ENCODE measurements around the gene OPCML. TPM values are rescaled to one million over a fixed set of nuclear protein-coding genes. Genes with fewer than 3 reads are reported as not detected.

Gene OPCML
- total RNA-seq, 1 donor from 2014 or later: not detected

DNA sequence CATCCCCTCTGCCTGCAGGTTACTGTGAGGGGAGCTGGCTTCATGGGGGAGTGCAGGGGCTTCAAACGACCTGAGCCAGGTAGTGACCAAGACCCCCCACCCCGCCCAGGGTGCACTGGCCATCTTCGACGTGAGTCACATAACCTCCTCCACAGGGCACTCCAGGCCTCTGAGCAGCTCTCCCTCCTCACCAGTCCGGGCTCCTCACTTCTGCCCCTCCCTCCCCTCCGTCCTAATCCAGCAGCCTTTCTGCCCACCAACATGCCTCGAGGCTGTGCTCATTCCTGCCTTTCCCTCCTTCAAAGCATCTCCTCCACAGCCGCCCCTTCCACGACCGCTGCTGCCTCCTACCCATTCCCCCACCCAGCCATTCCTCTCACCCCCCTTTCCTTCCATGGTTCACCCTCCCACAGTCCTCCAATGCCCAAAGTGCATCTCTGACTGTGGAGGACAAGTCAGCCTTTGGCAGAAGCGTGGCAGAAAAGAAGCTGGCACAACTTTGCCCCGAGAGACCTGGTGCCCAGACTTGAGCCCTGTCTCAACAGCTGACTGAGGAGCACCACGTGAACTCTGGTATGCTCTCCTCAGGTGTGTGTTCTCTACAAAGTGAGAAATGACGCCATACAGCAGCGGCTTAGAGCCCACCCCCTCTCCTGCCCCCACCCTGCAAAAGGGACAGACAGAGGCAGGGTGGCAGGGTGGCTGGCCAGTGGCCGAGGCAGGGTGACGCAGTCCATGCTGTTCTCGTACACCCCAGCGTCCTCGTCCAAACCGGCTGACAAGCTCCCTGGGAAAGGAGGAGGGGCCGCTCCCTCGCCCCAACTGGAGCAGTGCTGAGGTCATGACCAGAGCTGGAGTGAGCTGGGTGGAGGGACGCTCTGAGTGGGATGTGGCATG lies 30.4 kb downstream of the OPCML start:
- peak; percentile 46 for ATAC-seq

DNA sequence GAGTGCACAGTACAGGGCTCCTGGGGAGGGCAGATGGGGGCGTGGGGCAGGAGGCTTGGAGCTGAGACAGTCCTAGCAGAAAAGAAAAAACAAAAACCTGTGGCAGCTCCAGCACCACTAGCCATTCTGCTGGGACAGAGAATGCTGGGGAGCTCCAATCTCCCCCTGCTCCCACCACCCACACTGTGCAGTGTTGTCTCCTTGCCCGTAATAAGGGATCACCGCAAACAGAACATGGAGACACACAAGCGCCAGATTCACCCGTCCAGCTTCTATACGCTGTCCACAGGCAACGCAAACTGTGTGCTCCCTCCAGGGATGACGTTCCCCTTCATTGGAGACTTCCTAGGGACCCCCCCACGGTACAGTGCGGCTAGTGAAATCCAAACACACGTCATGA lies 31.4 kb downstream of the OPCML start:
- no peak for ATAC-seq

DNA sequence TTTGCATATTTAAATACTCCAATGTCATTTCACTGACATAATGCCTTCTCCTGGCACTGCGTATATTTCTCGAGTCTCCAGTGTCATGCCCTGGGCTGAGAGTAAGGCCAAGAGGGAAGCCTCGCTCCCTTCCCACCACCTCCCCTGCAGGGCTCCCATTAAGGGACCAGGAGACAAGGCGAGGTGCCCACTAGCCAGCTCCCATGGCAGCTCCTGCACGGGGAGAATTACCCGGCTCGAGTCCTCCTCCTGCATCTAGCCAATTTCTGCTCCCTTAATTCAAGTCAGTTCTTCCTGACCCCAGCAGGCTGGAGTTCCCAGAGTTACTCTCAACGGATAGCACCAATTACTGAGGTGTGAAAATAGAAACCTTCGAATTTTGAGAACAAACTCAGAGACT lies 31.9 kb downstream of the OPCML start:
- no peak for ATAC-seq

DNA sequence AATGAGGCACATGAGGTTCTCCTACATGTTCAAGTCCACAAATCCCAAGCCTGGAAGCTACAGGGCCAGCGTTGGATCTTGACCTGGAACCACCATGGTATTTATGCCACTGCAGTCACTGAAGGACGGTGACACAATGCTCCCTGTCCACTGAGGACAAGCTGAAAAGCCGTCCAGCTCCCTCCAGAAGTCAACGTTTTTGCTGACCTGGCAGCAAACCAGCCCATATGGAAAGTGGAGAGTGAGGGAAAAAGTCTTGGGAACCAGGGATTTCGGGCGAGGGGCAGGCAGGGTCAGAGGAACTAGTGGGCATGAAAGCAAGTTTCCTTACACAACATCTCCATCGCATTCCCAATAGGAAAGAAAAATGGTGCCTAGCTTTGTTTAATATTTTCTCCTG lies 33.3 kb downstream of the OPCML start:
- no peak for ATAC-seq

DNA sequence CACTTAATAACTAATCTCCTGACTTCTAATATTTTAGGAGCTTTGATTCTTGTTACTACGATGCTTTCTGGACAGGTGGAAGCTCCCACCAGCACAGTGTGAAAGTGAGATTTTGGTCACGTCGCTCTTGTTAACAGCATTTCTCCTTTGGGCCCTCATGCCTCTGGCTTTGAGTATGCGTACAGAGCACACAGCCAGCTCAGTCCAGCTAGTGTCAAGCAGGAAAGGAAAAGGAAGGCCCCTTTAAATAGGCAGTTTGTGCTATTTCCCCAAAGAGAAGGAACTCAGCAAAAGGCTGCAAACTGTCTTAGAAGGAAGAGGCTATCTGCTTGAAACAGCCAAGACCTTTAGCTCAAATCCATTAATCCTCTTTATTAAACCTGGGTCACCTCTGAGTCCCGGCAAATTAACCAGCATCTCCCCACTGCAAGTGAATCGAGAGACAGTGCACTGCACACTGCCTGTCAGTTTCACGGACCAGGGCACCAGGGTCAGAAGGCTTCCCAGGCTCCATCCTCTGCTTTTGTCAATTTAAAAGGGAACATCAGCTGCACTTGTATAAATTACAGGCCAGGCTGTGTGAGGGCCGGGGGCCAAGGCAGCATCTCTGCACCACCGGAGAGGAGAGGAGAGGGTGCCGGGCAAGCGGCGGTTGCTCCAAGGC lies 34.7 kb downstream of the OPCML start:
- ATAC-seq: no peak

DNA sequence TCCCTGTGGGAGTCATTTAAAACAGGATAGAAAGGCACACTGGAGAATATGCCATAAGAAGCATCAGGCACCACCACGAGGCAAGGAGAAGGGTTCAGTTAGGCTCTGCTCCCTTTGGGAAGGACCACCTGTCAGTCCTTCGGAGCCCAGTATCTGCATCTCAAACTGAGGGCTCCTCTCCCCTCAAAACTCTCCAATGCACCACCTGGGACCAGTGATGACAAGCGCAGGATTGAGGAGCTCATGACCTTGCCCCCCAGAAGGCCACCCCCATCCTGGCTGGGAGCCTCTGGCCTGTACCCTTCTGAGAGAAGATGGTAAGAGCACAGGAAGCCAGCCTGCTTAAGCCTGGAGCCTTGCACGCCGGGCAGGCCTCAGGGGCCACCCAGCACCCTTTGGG lies 39.4 kb downstream of the OPCML start:
- no peak for ATAC-seq

DNA sequence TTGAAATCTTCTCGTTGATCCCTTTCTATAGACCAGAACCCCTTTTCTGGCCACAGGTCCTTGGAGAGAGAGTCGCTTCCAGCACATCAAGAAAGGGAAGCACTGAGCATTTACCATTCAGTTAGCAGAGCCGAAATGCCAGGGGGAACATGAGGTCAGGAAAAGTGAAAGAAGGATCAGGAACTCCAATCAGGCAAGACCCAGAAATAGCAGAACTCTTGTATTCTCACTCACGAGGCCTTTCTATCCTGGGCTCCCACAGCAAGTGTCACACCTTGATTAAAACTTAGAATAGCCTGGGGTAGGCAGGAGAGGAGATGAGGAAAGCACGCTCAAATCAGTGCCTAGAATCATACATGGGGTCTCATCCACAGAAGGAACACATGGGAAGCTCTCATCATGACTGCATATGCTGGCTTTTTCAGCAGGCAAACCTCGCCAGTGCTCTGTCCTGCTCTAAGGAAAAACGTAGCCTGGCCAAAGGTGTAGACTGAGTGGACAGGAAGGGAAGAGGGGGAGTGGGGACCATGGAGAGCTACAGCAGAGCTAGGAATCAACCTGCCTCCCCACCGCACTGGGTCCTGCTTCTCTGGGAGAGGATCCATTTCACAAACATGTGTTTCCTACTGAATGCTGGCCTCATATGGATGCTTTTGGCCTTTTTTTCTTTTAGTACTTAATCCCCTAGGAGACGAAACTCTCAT lies 40.5 kb downstream of the OPCML start:
- no peak for ATAC-seq

DNA sequence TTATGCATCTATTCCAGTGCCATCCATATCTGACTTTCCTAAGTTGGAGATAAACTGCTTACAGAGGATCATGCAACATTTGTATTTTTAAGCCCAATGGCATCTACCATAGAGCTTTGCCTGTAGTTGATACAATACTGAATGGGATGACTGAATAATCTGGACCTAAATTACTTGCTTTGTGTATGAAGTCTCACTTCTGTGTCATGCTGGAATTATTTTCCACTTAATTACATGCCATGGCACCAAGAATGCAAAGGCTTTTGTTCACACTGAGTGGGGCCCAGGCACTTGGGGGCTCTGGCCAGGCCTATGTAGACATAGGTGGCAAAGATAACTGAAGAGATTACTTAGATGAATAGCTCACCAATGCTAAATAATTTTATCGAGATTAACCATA lies 51.6 kb downstream of the OPCML start:
- no peak for ATAC-seq

DNA sequence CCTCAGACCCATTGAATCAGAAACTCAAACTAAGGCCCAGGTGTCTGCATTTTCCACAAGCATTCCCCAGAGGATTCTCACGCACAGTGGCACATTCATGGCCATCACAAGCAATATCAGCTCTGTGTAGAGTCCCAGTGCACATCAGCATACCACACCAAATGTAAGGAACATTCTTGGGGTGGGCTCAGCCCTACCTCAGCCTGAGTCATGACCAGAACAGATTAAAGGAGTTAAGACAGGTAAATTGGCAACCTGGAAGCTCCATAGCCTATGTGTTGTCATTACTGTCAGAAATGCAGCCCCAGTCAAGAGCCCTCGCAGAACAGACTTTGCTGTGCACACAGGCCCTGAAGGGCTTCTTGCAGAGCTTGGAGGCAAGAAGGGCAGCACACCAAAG lies 53.1 kb downstream of the OPCML start:
- ATAC-seq: no peak

DNA sequence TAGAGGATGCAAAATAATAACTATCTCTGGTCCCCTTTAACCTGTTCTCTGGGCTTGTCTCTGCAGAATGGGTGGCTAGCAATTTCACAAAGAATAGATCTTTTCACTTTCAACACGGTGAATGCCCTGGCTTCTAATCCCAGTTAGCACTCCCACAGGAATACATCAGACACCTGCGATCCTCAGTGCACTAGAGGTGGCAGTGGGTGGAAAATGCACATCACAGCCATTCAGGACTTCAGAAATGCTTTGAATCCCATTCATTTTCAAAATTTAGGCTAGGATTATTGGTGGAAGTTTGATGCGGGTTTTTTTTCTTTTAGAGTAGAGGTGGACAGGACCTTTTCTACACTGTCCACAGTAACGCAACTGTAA lies 55.1 kb downstream of the OPCML start:
- no peak for ATAC-seq

DNA sequence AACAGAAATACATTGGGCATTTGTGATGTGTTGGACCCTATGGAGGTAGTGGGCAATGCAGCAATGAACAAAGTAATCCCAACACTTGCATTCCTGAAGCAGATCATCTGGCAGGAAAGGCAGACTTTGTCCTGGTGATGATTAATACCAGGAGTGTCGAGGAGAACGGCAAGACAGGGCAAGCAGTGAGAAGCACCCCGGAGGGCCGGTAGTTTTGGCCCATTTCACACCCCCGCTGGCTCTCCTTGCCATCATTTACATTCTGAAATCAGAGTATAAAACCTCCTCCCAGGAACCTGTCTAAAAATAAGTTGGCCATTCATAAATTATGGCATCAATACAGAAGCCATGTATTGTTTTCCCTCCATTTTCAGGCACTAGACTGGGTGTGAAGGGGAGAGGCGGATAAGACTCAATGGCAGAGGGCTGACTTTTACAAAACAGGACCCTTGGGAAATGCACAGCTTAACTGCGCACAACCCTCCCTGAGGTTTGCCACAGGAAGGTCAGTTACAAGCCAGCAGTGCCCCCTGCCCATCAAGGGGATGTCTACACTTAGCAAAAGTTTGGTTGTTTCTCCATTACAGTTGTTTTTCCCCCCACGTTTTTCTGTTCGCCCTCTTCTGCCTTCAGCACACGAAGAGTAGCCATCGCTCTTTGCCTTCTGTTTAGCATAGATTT lies 55.6 kb downstream of the OPCML start:
- peak; percentile 80 for ATAC-seq

DNA sequence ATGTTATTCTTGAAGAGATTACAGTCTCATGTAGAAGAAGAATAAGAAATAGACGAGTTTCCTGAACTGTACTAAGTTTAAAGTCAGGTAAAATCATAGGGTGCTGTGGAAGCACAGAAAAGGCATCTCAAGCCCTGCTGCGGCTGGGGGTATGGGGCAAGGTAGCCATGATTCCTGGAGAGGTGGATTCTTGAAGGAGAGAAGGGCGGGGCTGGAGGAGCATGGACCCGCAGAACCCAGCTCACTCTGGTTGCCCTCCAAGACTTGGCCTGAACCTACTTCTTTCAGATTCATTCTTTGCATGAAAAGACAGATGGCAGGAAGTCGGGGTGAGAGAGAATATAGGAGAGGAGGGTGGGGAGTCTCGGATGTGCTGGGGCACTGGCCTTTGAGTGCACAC lies 57.8 kb downstream of the OPCML start:
- no peak for ATAC-seq

DNA sequence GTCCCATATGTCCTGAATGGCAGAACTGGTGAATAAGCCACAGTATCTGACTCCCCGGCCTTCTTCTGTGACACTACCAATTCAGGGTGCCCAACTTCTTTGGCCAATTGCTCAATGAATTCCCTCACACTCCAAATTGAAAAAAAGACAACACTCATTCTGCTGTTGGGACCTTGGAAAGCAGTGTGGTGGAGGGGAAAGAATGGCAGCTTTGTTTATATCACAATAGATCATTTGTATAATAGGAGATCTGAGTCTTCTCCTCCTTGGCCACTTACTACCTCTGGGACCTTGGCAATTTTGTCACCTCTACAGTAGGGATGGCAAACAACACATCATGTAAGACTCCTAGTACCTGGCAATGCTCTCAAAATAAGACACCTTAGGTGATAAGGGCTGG lies 64.6 kb downstream of the OPCML start:
- no peak for ATAC-seq

DNA sequence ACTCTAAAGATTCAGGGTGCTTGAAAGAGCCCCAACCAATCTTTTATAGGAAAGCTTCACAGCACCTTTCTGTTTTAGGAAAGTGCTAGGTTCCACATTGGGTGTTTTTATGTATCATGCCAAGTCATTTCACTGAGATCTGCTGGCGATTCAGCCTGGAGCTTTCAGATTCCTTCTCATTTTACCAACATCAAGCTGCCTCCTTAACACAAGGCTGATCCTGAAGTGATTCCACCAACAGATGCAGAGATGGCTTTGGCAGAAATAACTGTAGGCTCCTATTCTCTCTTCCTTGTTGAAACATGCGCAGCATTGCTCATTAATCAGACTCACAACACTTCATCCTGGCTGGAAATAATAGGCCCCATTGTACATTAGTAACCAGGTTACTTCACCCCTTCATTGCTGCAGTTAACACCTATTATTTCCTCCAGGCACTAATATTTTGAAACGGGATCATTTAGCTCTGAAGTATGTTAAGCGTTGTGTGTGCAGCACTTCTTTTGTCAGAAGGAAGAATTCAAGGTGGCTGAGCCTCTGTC lies 89.0 kb downstream of the OPCML start:
- peak; percentile 94 for ATAC-seq

DNA sequence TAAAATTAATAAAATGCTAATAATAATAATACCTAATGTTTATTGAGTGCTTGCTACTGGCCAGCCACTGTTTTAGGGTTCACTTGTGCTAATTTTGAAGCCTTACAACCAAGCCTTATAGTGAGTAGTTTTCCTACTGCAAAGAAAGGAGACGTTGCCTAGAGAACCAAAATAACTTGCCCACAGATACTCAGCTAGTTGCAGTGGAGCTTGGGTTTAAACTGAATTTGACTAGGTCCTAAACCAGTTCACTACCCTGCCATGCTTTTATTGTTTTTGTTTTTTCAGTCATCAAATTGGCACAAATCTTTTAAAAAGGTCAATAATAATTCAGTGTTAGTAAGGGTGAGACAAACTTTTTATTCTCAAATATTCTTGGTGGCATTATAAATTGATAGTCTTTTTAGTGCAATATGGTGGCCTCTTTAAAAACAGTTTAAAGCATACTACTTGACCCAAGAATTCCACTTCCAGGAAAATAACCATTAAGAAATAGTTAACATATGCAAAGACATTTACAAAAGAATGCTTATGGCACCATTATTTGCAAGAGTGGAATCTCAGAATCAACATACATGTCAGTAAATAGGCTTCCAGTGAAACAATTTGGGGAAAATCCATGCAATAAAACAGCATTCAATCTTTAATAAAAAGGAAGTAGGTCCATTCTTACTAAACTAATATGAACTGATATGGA lies 90.2 kb downstream of the OPCML start:
- no peak for ATAC-seq

DNA sequence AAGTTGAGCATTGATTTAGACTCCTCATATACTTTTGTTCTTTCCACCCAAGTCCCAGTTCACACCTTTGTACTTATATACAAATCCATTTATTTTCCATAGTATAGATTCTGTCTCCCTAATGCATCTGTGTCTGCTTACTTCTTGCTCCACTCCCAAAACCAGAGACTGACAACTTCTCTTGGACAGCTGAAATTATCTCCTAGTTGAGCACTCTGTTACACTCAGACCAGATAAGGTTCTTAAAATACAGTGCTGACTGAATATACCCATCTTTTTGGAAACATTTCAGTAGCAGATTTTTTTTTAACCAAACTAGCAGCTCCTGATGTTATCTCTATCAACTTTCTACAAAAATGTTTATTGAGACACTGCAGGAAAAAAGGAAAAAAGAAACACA lies 106.3 kb downstream of the OPCML start:
- ATAC-seq: no peak

DNA sequence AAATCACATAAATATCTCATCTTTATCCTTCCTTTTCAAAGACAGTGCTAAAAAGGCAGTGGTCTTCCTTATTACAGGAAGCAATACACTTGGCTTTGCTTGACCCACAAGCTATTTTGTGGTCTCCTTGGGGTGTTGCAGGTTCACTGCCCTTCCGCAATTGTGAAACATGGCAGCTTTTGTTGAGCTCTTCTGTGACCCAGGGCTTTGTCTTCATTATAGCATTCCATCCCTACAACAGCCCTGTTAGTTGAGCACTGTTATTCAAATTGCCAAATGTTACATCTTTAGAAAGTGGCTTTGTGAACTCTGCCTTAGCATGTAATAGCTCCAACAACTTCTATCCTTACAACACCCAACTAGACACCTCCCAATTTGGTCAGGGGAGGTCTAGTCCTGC lies 107.1 kb downstream of the OPCML start:
- no peak for ATAC-seq

DNA sequence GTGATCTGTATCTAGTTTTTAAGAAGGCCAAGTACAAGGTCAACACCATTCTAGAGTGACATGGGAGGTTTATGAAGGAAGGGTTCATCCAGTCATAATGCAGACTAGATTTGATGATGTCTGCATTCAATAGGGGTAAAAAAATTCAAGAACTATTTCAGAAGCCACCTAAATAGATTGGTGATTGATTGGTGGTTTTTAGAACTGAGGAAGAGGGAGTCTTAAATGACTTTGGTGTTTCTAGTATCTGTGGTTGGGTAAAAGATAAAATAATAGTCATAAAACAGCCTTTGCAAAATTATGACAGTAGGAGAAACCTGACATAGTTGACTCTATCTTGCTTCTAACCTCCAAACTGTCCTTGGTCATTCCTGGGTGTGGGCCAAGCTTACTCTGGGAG lies 114.1 kb downstream of the OPCML start:
- ATAC-seq: no peak

DNA sequence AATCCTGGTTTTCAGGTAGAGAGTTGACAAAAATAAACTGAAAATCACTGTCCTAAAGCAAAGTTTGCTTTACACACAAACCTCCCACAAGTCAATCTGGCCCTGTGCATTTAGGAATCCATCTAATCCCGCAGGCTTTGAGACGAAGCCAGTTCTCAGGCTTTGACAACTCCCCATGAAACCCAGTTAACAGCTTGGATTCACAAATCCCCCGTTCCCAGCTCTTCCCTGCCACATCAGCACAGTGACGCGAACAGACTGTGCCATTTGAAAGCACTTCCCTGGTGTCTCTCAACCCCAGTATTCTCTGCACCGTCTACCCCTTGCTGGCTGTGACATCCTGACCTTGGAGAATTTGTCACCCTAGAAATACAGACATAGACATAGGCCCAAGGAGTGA lies 117.8 kb downstream of the OPCML start:
- ATAC-seq: no peak

DNA sequence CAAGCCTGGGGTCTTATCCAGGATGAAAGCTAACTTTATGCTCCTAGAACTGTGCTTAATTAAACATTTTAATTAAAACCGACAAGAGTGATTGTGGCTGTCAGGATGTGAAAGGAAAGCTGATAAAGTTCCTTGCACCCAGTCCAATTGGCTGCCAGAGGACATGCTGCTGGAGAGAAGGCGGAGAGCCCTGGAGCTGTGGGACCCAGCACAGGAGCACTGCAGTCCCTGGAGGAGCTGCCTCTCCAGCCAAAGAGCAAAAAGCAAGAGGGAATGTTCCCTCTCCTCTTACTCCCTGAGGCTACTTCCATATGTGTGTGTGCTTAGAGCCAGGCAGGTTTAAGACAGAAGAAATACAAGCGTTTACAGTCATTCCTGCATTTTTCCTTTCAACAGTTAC lies 118.6 kb downstream of the OPCML start:
- ATAC-seq: no peak

DNA sequence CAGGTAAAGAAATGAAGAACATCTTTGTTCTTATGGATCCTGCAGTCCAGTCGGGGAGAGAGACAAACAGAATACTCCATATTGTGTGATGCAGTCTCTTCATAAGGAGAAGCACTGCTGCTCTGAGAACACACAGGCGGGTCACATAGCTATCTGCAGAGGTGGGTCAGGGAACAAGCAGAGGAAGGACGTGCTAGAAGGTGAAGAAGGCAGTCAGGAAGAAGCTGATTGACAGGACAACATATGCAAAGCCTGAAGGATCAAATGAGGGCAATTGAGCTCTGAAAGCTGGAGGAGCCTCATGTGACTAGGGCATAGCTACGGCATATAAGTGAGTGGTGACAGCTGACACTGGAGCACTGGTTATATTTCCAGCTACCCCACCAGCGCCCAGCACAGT lies 122.5 kb downstream of the OPCML start:
- no peak for ATAC-seq

DNA sequence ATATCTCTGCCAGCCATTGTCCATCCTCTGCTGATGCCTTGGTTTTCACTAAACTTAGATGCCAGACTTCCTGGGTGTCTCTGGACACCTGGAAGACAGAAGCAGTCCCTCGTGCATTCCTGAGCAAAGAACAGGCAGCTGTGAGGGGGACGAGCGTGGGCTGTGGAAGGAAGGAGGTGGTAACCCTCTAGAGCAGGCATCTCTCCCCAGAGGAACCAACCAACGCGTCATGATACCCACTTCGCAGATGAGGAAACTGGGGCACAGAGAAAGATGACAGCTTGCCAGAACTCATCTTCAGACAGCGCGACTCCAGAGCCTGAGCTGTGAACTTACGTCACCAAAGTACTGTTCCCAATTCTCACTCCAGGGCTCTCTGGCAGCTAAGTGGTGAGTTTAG lies 123.4 kb downstream of the OPCML start:
- no peak for ATAC-seq

Measured in esophagus mucosa (tissue), 1 donor.